ENCODE measurements around the gene MT1X. TPM values are rescaled to one million over a fixed set of nuclear protein-coding genes. Genes with fewer than 3 reads are reported as not detected.

MT1X gene
- total RNA-seq, 6 donors from 2014 or later, result 77.5 to 552 (median 151) TPM

DNA sequence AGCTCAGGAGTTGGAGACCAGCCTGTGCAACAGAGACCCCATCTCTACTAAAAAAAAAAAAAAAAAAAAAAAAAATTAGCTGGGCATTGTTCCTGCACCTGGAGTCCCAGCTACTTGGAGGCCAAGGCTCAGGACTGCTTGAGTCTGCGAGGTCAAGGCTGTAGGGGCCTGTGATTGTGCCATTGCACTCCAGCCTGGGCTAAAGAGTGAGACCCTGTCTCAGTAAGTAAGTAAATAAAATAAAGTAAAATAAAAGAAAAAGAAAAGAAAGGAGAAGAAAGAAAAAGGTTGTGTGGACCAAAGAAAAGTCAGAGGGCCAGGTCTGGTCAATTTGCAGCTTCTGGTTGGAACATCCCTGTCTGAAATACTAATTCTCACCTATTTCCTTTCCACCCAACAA is 18.4 kb downstream of the MT1X start:
- Histone ChIP-seq H3K27ac (no peak overlapping the region), H3K27me3 (no peaks in the 10 kb centered on the region), H3K9me3 (no peaks in the 10 kb centered on the region), H3K4me1 (peaks cover 3 to 9% (median 6%) of the 10 kb centered on the region in 4 donors), H3K36me3 (no peaks in the 10 kb centered on the region), H3K4me3 (no peak overlapping the region)
- TF ChIP-seq, protein P1, sequence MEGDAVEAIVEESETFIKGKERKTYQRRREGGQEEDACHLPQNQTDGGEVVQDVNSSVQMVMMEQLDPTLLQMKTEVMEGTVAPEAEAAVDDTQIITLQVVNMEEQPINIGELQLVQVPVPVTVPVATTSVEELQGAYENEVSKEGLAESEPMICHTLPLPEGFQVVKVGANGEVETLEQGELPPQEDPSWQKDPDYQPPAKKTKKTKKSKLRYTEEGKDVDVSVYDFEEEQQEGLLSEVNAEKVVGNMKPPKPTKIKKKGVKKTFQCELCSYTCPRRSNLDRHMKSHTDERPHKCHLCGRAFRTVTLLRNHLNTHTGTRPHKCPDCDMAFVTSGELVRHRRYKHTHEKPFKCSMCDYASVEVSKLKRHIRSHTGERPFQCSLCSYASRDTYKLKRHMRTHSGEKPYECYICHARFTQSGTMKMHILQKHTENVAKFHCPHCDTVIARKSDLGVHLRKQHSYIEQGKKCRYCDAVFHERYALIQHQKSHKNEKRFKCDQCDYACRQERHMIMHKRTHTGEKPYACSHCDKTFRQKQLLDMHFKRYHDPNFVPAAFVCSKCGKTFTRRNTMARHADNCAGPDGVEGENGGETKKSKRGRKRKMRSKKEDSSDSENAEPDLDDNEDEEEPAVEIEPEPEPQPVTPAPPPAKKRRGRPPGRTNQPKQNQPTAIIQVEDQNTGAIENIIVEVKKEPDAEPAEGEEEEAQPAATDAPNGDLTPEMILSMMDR (IDR thresholded peaks at IDR 0.05), result no peak
- no peak for TF ChIP-seq EP300 (IDR thresholded peaks at IDR 0.05)
- no peak for TF ChIP-seq POLR2AphosphoS5 (IDR thresholded peaks at IDR 0.05)
- no peak for TF ChIP-seq POLR2A (IDR thresholded peaks at IDR 0.05)
- 95 to 100% methylated on average over 1 of the region's 1 CpG for WGBS, 2 donors
- ATAC-seq (ENCODE audit: low FRiP score in 2 of 2), result no peak
- DNase-seq, result no peak

DNA sequence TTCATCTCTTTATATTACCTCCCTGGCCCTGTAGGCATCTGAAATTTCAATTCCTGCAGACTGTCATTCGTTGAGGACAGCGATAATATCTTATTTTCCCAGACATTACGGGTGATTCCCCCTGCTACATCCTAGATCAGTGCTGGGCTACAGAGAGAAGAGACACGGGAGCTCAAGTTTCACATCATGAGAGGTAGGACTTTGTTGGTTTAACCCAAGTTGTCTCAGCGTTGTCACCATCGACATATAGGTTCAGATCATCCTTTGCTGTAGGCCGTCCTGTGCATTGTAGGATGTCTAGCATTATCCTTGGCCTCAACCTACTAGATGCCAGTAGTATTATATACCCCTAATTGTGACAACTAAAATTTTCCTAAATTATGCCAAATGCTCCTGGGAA is 19.3 kb downstream of the MT1X start:
- Histone ChIP-seq H3K4me3 (no peak overlapping the region), H3K4me1 (peaks cover 3 to 9% (median 6%) of the 10 kb centered on the region in 4 donors), H3K27me3 (no peaks in the 10 kb centered on the region), H3K36me3 (no peaks in the 10 kb centered on the region), H3K9me3 (no peaks in the 10 kb centered on the region), H3K27ac (no peak overlapping the region)
- DNase-seq (no peak), ATAC-seq (ENCODE audit: low FRiP score in 2 of 2) (no peak)
- no peak for TF ChIP-seq EP300 (IDR thresholded peaks at IDR 0.05)
- TF ChIP-seq POLR2AphosphoS5 (IDR thresholded peaks at IDR 0.05), result no peak
- TF ChIP-seq, protein P1 (IDR thresholded peaks at IDR 0.05), result no peak
- no peak for TF ChIP-seq POLR2A (IDR thresholded peaks at IDR 0.05)
- 85 to 86% methylated on average over 7 of the region's 7 CpGs for WGBS, 2 donors

DNA sequence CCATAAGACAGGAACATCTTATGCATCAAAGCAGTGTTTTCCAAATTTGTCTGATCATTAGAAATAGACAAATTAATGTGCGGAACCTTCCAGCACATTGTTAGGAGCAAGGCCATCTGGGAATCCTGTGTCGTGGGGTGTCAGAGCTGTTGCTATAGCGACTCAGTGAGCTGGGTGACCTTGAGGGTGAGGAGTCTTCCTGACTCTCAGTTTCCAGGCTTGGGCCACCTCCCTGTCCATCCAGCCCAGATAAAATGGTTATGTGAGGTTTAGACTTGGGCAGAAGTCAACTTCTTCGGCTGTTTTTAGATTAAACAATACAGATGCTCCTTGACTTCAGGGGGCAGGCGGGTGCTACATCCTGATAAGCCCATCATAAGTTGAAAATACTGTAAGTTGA is 20.6 kb downstream of the MT1X start:
- no peak for ATAC-seq (ENCODE audit: low FRiP score in 2 of 2)
- H3K4me1 ChIP-seq, result peaks cover 3 to 9% (median 6%) of the 10 kb centered on the region in 4 donors
- DNase-seq, result no peak
- no peak overlapping the region for H3K4me3 ChIP-seq
- H3K9me3 ChIP-seq, result no peaks in the 10 kb centered on the region
- no peaks in the 10 kb centered on the region for H3K36me3 ChIP-seq
- TF ChIP-seq EP300 (IDR thresholded peaks at IDR 0.05), result no peak
- TF ChIP-seq POLR2AphosphoS5 (IDR thresholded peaks at IDR 0.05), result no peak
- TF ChIP-seq, protein P1 (IDR thresholded peaks at IDR 0.05), result no peak
- TF ChIP-seq POLR2A (IDR thresholded peaks at IDR 0.05), result no peak
- H3K27me3 ChIP-seq, result no peaks in the 10 kb centered on the region
- WGBS, 2 donors, result 88 to 93% methylated on average over 5 of the region's 5 CpGs
- no peak overlapping the region for H3K27ac ChIP-seq

DNA sequence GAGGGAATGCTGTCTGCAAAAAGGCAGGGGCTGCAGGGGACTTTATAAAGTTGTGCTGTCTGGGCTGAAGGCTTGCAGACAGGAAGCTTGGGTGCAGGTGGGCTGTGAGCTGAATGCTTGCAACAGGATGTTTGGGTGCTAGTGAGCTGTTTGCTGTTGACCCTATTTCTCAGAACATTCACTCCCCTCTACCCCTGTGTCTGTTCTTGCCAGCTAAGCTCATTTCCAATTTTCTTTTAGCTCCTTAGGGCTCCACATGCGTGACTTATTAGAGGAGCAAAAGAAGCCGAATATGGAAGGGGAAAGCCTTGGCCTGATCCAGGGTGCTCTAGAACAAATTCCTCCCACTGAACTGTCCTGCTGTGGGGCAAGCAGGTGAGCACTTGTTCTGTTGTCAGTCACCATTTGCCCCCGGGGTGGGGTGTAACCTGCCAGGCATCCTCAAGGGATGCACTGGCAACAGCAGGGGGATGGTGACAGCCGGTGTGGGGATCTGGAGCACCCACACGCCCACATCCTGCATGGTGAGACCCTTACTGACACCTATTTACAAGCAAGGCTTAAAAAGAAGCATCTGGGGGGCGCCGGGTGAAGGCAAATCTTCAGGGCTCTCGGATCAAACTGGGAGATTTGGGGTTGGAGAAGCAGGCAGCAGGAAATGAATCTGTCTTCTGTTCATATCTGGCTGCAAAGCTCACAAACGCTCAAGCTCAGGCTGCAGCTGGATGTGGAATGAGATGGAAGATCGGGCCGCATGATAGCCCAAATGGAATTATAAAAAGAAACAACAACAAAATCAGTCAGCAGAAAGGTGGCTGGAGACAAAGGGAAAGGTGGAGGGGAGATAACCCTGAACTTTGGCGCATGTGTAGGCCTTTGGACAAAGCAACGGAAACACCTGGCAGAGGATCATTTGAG is 26.5 kb downstream of the MT1X start:
- 68 to 77% methylated on average over 12 to 13 of the region's 13 CpGs for WGBS, 2 donors
- no peaks in the 10 kb centered on the region for H3K27me3 ChIP-seq
- H3K4me3 ChIP-seq, result no peak overlapping the region
- no peaks in the 10 kb centered on the region for H3K4me1 ChIP-seq
- no peak for TF ChIP-seq EP300 (IDR thresholded peaks at IDR 0.05)
- TF ChIP-seq POLR2A (IDR thresholded peaks at IDR 0.05), result no peak
- TF ChIP-seq POLR2AphosphoS5 (IDR thresholded peaks at IDR 0.05), result no peak
- TF ChIP-seq, protein P1 (IDR thresholded peaks at IDR 0.05), result no peak
- no peak for DNase-seq
- peak overlapping the region in 1 of 4 donors; percentile 64 for H3K27ac ChIP-seq
- H3K36me3 ChIP-seq, result no peaks in the 10 kb centered on the region
- no peak for ATAC-seq (ENCODE audit: low FRiP score in 2 of 2)
- no peaks in the 10 kb centered on the region for H3K9me3 ChIP-seq
